PC-9 (cell line): ENCODE data around the gene PITRM1. TPM values are rescaled to one million over a fixed set of nuclear protein-coding genes. Genes with fewer than 3 reads are reported as not detected.

Experiments
- BruUV-seq: library from RNA; stranded (reverse); fragments of 400-500 nt; replicated peaks from 2 replicates; lab custom pipeline; 2021; lab: Mats Ljungman, UMichigan
- CTCF ChIA-PET: fragments of 300-600 bp; sonication (Branson Sonifier 250); formaldehyde crosslinking; loops from one replicate; lab custom pipeline; 2022; ENCODE audit warnings: antibody characterized with exemption; lab: Charles Lee
- POLR2A ChIA-PET: fragments of 300-600 bp; sonication (Branson Sonifier 250); formaldehyde crosslinking; loops from one replicate; lab custom pipeline; 2022; ENCODE audit warnings: antibody characterized with exemption; ENCODE audit not compliant: unreplicated experiment; lab: Charles Lee
- DNase-seq, 2 experiments: peaks; one replicate each; pipeline versions ENCODE4 v3.0.0 to v3.0.0-alpha.2; 2015 to 2022; ENCODE audit warnings: mixed read lengths in 1 of 2
- H2AFZ ChIP-seq: fragments of 200-600 bp; sonication (generic); 2 replicates; pipeline ENCODE4 v1.8.1; 2017; ENCODE audit warnings: antibody characterized with exemption
- H3F3A ChIP-seq: fragments of 200-600 bp; sonication (generic); 2 replicates; pipeline ENCODE4 v1.8.1; 2017; ENCODE audit warnings: antibody characterized with exemption, mild to moderate bottlenecking, low read depth; ENCODE audit not compliant: insufficient read depth
- H3K27ac ChIP-seq: fragments of 200-600 bp; sonication (generic); 2 replicates; pipeline ENCODE4 v1.6.1; 2016; ENCODE audit warnings: mixed run types
- H3K27me3 ChIP-seq: fragments of 200-600 bp; sonication (generic); 2 replicates; pipeline ENCODE4 v1.6.1; 2016; ENCODE audit warnings: low read depth, mixed run types; ENCODE audit not compliant: insufficient read depth
- H3K36me3 ChIP-seq: fragments of 200-600 bp; sonication (generic); 2 replicates; pipeline ENCODE4 v1.6.1; 2016; ENCODE audit warnings: low read depth, mixed run types
- H3K4me1 ChIP-seq: fragments of 200-600 bp; sonication (generic); replicated peaks from 2 replicates; pipeline ENCODE4 v1.6.1; 2016; ENCODE audit warnings: mixed run types; ENCODE audit not compliant: insufficient read depth
- H3K4me2 ChIP-seq: fragments of 200-600 bp; sonication (generic); 2 replicates; pipeline ENCODE4 v1.6.1; 2017; ENCODE audit warnings: mixed run types
- H3K4me3 ChIP-seq: fragments of 200-600 bp; sonication (generic); 2 replicates; pipeline ENCODE4 v1.6.1; 2016; ENCODE audit warnings: mixed run types
- H3K79me2 ChIP-seq: fragments of 200-600 bp; sonication (generic); 2 replicates; pipeline ENCODE4 v1.6.1; 2017; ENCODE audit warnings: low read depth, mixed run types
- H3K9me2 ChIP-seq: fragments of 200-600 bp; sonication (generic); 2 replicates; pipeline ENCODE4 v1.8.1; 2017; ENCODE audit warnings: mild to moderate bottlenecking; ENCODE audit not compliant: insufficient read depth
- H3K9me3 ChIP-seq: fragments of 200-600 bp; sonication (generic); 2 replicates; pipeline ENCODE4 v1.8.1; 2016; ENCODE audit warnings: low read depth; ENCODE audit not compliant: insufficient read depth
- H4K20me1 ChIP-seq: fragments of 200-600 bp; sonication (generic); 2 replicates; pipeline ENCODE4 v1.8.1; 2017; ENCODE audit not compliant: insufficient read depth
- CTCF ChIP-seq: fragments of 200-600 bp; sonication (generic); conservative IDR thresholded peaks from 2 replicates; pipeline ENCODE4 v1.6.1; 2017; ENCODE audit warnings: mixed run types, antibody characterized with exemption, mild to moderate bottlenecking, moderate library complexity
- EZH2 ChIP-seq: fragments of 200-600 bp; sonication (generic); IDR thresholded peaks from 2 replicates; pipeline ENCODE4 v1.8.0; 2017; ENCODE audit warnings: antibody characterized with exemption, low read depth
- intact Hi-C: fragments of 100-400 bp; cut with micrococcal nuclease; formaldehyde crosslinking; loops from one replicate; pipeline ENCODE4 v1.10.0; 2022; ENCODE audit not compliant: unreplicated experiment
- total RNA-seq: library from RNA; stranded (reverse); gene quantifications from 2 replicates; pipeline ENCODE4 v1.2.3, GENCODE V29; 2021

PITRM1 gene
- total RNA-seq, 1 experiment from 2014 or later = 124 TPM

- H2AFZ ChIP-seq = no peak overlapping the region
- BruUV-seq = no TSS peak
- intact Hi-C loops = no loop called here
These were observed 13.8 kb upstream of the PITRM1 start for GRCh38 chr10:3186368-3186767.

GRCh38 chr10:3185386-3185785 is 12.8 kb upstream of the PITRM1 start:
- H3K4me1 ChIP-seq = no peaks in the 10 kb centered on the region
- no peak overlapping the region for H3K4me2 ChIP-seq
- H3K36me3 ChIP-seq = no peaks in the 10 kb centered on the region
- no peaks in the 10 kb centered on the region for H4K20me1 ChIP-seq
- no peaks in the 10 kb centered on the region for H3K9me3 ChIP-seq
- DNase-seq = no peak
- H3K9me2 ChIP-seq = no peaks in the 10 kb centered on the region
- no peaks in the 10 kb centered on the region for H3F3A ChIP-seq
- ChIA-PET CTCF (no interaction called here), POLR2A (no interaction called here)
- intact Hi-C loops = no loop called here
- no peak overlapping the region for H3K4me3 ChIP-seq
- no peaks in the 10 kb centered on the region for H3K79me2 ChIP-seq
- H2AFZ ChIP-seq = no peak overlapping the region
- H3K27ac ChIP-seq = no peak overlapping the region
- no TSS peak for BruUV-seq
- no peaks in the 10 kb centered on the region for H3K27me3 ChIP-seq
- TF ChIP-seq EZH2 (no peak), CTCF (no peak)

More at GRCh38 chr10:3186368-3186767, 13.8 kb upstream of the PITRM1 start:
- Histone ChIP-seq H3K79me2 (no peaks in the 10 kb centered on the region), H3K9me3 (no peaks in the 10 kb centered on the region), H3K4me1 (no peaks in the 10 kb centered on the region), H3F3A (no peaks in the 10 kb centered on the region), H3K27me3 (no peaks in the 10 kb centered on the region), H3K4me3 (no peak overlapping the region), H4K20me1 (no peaks in the 10 kb centered on the region), H3K4me2 (no peak overlapping the region), H3K9me2 (no peaks in the 10 kb centered on the region), H3K36me3 (no peaks in the 10 kb centered on the region), H3K27ac (no peak overlapping the region)
- POLR2A ChIA-PET = interaction anchor here (0.5 kb wide), 1 partner anchor 153 kb away, joined by 4 read pairs; no protein-coding TSS in a partner anchor
- TF ChIP-seq CTCF (no peak), EZH2 (no peak)
- DNase-seq = no peak
- CTCF ChIA-PET = interaction anchor here (0.5 kb wide), 1 partner anchor 12 kb away, joined by 4 read pairs; no protein-coding TSS in a partner anchor

- ChIA-PET POLR2A (no interaction called here), CTCF (no interaction called here)
- Histone ChIP-seq H3K9me3 (no peaks in the 10 kb centered on the region), H3K4me1 (no peaks in the 10 kb centered on the region), H3K27me3 (no peaks in the 10 kb centered on the region), H3K36me3 (no peaks in the 10 kb centered on the region), H3K4me2 (no peak overlapping the region), H3K79me2 (no peaks in the 10 kb centered on the region), H3K27ac (no peak overlapping the region), H3K9me2 (no peaks in the 10 kb centered on the region), H4K20me1 (no peaks in the 10 kb centered on the region), H3F3A (no peaks in the 10 kb centered on the region), H3K4me3 (no peak overlapping the region), H2AFZ (no peak overlapping the region)
- TF ChIP-seq CTCF (no peak), EZH2 (no peak)
- no peak for DNase-seq
- intact Hi-C loops = no loop called here
- no TSS peak for BruUV-seq
These were observed 7.9 kb upstream of the PITRM1 start for GRCh38 chr10:3180355-3181025.
